NCI-H2107 (cell line): ENCODE data around the gene DRAM1.
"Not testable (repeated sequence)": the region's sequence is repeated elsewhere in the genome, so short reads cannot be mapped to it uniquely, and the experiment has no call there.

Experiments used
- DNase-seq: peaks from one replicate; lab custom pipeline; 2025; lab: John Stamatoyannopoulos, UW

DRAM1 gene

DNA sequence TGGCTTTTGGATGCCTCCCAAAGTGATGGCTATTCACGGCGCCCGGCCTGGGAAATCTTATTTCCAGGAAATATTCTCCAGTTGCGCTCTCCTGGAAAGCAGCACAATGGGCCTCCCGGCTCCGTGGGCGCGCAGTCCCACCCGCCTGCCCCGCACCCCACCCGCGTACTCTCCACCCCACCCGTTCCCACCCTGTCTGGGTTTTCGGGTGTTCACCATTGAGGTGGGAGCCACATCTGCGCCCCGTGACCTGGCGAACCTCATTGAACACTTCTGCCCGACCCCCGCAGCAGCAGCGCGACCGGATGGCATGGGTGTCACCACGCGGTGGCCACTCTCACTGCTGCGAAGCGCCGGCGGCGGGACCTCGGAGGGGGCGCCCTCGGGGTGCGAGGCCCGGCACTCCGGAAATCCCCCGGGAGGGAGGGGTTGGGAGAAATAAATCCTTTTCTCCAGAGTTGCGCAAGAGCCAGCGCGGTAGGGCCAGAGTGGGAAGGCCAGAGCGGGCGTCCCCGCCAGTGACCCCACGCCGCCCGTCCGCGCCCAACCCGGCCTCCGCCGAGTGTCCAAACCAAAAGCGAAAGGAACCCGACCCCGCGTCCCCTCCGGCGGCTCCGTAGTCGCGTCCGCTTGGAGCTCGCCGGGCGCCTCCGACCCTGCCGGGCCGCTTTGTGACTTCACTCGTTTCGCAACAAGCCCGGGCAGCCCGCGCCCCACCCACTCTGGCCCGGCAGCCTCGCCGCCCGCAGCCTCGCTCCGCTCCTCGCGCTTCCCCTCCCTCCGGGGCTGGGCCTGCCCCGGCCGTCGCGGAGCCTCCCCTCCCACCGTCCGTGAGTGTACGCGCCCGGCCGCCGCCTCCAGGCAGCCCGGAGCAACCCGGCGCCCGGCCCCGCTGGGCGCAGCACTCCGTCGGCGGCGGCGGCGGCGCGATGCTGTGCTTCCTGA lies at the start of gene DRAM1:
Gene DRAM1, plus strand, starts transcription at position 720 of the 945 bp plus-strand sequence. Its CDS starts 210 bp downstream, at position 930.
- peak; percentile 33 for DNase-seq

GRCh38 chr12:101828463-101829196 lies 48.8 kb upstream of the DRAM1 start:
- peak; percentile 27 for DNase-seq

- DNase-seq: no peak
Measured at GRCh38 chr12:101829639-101830366, 47.6 kb upstream of the DRAM1 start.

DNA sequence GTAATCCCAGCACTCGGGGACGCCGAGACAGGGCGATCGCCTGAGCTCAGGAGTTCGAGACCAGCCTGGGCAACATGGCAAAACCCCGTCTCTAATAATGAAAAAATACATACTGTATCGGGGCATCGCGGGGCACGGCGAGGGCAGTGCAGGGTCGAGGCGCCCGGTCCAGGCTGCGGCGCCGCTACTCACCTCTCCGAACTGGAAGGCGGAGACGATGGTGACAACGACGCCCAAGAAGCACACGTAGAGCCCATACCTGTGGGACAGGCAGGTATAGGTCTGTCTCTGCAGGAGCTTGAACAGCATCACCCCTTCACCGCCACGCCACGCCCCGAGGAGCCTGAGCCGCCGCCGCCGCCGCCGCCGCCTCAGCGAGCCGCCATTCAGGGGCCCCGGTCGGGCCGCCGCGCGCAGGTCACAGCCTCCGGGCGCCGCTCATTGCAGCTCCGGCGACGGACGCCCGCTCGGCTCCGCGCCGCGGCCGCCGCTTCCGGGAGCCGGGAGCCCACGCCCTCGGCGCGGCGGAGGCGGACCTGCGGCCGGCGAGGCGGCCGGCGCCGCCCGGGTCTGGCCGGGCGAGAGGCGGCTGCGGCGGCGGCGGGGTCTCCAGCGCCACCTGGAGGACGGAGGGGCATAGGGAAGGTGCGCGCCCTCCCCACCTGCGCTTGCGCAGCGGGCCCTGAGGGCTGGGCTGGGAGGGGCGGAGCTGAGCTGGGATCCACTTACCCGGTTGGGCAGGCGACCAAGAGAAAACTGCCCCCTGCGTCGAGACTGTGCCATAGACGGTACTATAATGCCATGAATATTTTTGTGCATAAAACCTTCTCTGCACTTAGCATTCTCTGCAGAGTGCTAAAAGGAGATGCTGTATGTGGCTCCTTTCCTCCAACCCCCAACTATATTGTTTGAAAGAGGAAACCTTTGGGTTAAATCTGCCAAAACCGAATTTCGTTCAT lies 46.7 kb upstream of the DRAM1 start, which contains the start of gene GNPTAB:
Gene GNPTAB, minus strand, starts transcription at position 593 of the 959 bp plus-strand sequence. Its CDS starts 284 bp downstream, at position 309.
- peak; percentile 85 for DNase-seq

- no peak for DNase-seq
Measured at GRCh38 chr12:101832030-101832429, 45.4 kb upstream of the DRAM1 start.

DNA sequence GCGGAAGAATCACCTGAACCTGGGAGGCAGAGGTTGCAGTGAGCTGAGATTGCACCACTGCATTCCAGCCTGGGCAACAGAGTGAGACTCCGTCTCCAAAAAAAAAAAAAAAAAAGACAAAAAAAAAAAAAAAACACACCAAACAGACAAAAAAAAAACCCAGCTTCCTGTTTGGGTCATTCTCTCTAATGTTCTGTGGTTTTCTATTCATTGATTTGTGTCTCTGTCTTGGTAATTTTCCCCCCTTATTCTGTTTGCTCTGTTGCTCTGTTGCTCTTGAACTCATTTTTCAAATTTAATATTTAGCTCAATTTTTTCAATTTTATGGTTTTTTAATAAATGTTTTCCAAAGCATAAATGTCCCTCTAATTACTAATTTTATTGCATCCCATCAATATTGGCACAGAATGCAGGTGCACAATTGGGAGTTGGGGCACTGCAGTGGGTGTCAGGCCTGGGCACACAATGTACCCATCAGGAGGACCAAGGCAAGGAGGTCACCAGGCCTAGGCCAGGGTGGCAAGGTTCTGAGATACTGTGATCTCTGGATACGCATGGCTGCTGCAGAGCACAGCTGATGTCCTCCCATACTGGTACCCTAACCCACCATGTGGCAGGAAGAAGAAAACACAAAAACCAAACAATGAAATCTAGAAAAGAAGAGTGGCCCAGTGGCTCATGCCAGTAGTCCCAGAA lies 38.6 kb upstream of the DRAM1 start:
- no peak for DNase-seq

- DNase-seq: no peak
Measured at GRCh38 chr12:101839324-101840283, 37.8 kb upstream of the DRAM1 start.

DNA sequence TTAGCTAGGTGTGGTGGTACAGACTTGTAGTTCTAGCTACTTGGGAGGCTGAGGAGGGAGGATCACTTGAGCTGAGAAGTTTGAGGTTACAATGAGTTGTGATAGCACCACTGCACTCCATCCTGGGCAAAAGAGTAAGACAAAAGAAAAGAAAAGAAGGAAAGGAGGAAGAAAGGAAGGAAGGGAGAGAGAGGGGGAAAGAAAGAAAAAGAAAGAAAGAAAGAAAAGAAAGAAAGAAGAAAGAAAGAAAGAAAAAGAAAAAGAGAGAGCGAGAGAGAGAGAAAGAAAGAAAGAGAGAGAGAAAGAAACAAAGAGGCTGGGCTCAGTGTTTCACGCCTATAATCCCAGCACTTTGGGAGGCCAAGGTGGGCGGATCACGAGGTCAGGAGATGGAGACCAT lies 36.3 kb upstream of the DRAM1 start:
- no peak for DNase-seq

DNA sequence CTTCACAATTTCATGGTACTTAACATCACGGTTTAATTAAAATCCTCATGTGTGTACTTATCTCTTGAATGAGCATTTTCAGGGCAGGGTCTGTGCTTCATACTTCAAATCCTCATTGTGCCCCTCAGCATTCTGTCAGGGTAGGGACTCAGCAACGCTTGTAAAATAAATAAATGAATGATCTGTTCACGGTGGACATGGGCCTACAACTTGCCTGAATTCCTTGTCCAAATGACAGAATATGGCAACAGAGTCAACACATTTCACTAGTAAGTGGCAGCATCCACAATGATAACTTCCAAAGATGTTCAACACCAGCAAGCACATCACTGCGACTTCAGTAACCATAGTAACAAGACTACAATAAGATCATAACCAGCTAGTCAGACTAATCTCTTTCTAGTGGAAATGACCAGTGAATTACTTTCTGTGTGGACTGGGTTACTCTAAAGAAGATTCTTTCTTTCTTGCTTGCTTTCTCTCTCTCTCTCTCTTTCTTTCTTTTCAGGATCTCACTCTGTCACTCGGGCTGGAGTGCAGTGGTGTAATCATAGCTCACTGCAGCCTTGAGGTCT lies 32.2 kb upstream of the DRAM1 start:
- DNase-seq: no peak

DNA sequence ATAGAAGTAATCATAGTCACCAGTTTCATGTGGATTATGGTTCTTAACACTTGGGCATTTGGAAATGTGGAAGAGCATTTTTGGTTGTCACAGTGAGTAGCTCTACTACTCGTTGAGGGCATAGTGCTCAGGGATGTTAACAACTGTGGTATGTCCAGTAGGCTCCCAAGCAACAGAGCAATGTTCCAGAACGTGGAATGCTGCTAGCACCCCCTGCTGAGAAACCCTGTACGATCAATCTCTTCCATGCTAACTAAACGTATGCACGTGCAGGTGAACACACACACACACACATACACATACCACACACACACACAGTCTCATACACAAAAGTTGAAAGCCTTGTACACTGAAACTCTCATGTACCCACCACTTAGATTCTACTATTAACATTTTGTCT lies 30.1 kb upstream of the DRAM1 start:
- DNase-seq: no peak

DNA sequence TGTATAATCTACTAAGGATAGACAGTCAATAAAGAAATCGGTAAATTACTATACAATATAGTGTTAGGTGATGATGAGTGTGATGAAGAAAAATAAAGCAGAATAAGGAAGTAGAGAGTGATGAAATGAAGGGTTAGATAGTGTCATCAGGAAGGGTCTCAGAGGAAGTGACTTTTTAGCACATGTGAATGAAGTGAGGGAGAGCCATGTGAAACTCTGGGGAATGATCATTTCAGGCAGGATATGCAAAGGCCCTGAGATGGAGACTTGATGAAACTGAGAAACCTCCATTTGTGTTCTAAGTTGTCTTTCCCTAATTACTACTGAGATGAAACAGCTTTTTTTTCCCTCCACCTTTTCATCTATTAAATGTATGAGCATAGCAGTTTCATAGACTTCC lies 27.2 kb upstream of the DRAM1 start:
- no peak for DNase-seq

GRCh38 chr12:101852998-101853397 lies 24.4 kb upstream of the DRAM1 start:
- DNase-seq: no peak

- DNase-seq: no peak
Measured at GRCh38 chr12:101854747-101855146, 22.6 kb upstream of the DRAM1 start.

DNA sequence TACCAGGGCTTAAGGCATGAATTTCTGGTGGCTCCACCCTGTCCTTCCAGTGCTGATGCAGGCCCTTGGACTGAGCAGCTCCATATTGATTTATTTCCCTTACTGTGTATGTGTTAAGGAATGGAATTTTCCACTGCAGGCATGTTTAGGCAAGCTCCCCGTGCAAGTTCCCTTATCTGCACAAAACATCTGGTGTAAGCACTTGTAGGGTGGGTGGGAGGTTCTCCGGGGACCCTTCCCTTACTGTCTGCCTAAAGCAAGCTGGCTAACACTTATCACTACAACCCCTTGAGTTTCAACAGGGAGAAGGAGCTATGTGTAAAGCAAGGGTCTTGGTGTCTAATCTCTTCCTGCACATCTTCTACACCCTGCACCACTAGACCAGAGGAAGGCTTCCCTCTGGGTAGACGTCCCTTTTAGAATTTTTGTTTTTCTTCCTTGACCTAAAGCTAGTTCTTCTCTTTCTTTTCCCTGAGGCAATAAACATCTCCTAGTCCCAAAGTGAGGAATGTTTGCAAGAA lies 22.0 kb upstream of the DRAM1 start:
- DNase-seq: no peak

GRCh38 chr12:101855976-101856375 lies 21.4 kb upstream of the DRAM1 start:
- DNase-seq: no peak

DNA sequence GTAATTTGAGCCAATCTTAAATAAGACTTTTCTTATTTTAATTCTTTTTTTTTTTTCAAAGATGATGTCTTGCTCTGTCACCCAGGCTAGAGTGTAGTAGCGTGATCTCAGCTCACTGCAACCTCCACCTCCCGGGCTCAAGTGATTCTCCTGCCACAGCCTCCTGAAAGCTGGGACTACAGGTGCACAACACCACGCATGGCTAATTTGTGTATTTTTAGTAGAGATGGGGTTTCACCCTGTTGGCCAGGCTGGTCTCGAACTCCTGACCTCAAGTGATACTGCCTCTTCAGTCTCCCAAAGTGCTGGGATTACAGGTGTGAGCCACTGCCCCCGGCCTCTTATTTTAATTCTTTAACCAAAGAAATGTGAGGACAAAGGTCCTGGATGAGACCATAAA lies 20.8 kb upstream of the DRAM1 start:
- not testable (repeated sequence) for DNase-seq

DNA sequence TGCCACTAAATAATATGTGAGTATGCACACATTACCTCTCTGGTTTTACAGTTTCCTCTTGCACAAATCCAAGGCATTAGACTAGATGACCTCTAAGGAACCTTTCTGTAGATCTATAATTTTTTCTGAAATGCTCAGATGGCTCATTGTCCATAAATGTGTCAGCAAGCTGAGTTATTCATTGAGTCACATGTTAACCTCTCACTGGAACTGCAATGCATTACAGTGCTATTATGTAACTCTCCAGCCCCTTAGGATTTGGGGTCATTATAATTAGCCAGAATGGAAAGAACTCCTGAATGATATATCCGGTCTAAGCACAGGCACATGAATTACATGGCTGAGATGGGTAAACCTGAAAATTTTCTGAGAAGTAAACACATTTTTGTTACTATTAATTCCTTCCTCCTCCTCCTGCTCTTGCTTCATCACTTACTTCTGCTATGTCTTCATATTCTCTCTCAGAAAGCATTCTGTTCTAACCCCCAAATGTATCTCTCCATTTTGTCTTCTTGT lies 20.3 kb upstream of the DRAM1 start:
- DNase-seq: no peak

- no peak for DNase-seq
Measured at GRCh38 chr12:101858361-101858760, 19.0 kb upstream of the DRAM1 start.
